ENCODE data around the gene CDC25B. TPM values are rescaled to one million over a fixed set of nuclear protein-coding genes. Genes with fewer than 3 reads are reported as not detected.

CDC25B gene
- total and polyA plus RNA-seq, 2 of the 13 experiments (the other 11 are each of a cell fraction or from before 2014, with no cell fraction given): 14.5 to 19.4 TPM

- TF ChIP-seq ZBTB14 (CRISPR knock-in tag; IDR thresholded peaks at IDR 0.05) (0 out of 2 replicates have a peak, but pooled peaks have one; percentile 21), TIGD3 (CRISPR knock-in tag; IDR thresholded peaks at IDR 0.05; ENCODE audit: borderline replicate concordance) (peak; percentile 72; the same call in 1 of the 2 replicates), SRY (CRISPR knock-in tag; IDR thresholded peaks at IDR 0.05) (peak; percentile 55), ZNF451 (CRISPR knock-in tag; IDR thresholded peaks at IDR 0.05) (0 out of 2 replicates have a peak, but pooled peaks have one; percentile 80), KIAA2018 (CRISPR knock-in tag; IDR thresholded peaks at IDR 0.05; ENCODE audit: borderline replicate concordance) (no peak), SP2 (CRISPR knock-in tag; IDR thresholded peaks at IDR 0.05) (no peak), ISX (CRISPR knock-in tag; conservative IDR thresholded peaks at IDR 0.05) (no peak), ZNF766 (CRISPR knock-in tag; IDR thresholded peaks at IDR 0.05; ENCODE audit: borderline replicate concordance) (0 out of 2 replicates have a peak, but pooled peaks have one; percentile 13), PBX2 (CRISPR knock-in tag; IDR thresholded peaks at IDR 0.05) (peak; percentile 56; the same call in 1 of the 2 replicates), ZNF724P (CRISPR knock-in tag; IDR thresholded peaks at IDR 0.05; ENCODE audit: borderline replicate concordance) (peak; percentile 88; the same call in 1 of the 2 replicates), ZNF670 (CRISPR knock-in tag; IDR thresholded peaks at IDR 0.05; ENCODE audit: borderline replicate concordance) (0 out of 2 replicates have a peak, but pooled peaks have one; percentile 2), HINFP (CRISPR knock-in tag; IDR thresholded peaks at IDR 0.05; ENCODE audit: low read depth) (peak; percentile 73), PCBP1 (IDR thresholded peaks at IDR 0.05; ENCODE audit: borderline replicate concordance, low read depth, low read length) (0 out of 2 replicates have a peak, but pooled peaks have one; percentile 35), PAF1 (CRISPR knock-in tag; IDR thresholded peaks at IDR 0.05) (no peak)
Observed at GRCh38 chr20:3768342-3769130, 27.6 kb upstream of the CDC25B start (continued).

Data from HepG2 (cell line).